ENCODE results near the gene OR51F1. TPM values are rescaled to one million over a fixed set of nuclear protein-coding genes. Genes with fewer than 3 reads are reported as not detected.
"Not testable (repeated sequence)": the region's sequence is repeated elsewhere in the genome, so short reads cannot be mapped to it uniquely, and the experiment has no call there.

OR51F1 gene
- polyA plus RNA-seq, 1 donor from 2014 or later = not detected

DNA sequence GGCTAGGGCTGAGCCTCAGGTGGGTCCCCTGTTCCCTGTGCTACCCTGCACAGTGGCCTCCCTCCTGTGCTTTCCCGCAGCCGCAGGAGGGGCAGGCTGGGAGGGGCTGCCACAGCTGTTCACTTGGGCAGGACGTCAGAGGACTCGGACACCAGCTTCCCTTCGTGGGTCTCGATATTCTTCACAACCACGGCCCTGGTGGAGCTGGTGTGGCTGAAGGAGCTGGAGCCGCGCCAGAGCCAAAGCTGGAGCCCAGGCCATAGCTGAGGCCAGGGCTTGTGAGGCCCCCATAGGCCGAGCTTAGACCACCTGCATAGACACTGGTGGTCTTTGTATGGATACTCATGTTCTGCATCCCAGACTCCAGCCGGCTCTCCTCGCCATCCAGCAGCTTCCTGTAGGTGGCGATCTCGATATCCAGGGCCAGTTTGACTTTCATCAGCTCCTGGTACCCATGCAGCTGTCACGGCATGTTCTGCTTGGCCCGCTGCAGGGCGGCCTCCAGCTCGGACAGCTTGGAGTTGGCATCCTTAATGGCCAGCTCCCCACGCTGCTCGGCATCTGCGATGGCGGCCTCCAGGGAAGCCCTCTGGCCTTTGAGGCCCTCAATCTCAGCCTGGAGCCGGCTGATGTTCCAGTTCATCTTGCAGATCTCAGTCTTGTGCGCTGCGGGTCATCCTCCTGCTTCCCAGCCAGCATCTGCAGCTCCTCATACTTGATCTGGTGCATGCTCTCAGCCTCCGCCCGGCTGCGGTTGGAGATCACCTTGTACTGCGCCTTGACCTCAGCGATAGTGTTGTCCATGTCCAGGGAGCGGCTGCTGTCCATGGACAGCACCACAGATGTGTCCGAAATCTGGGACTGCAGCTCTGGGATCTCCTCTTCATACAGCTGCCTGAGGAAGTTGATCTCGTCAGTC lies 46.9 kb downstream of the OR51F1 start:
- H3K9me3 Mint-ChIP-seq, H3K36me3 Mint-ChIP-seq, H3K27me3 Mint-ChIP-seq, H3K4me3 Mint-ChIP-seq, H3K4me1 Mint-ChIP-seq, H3K27ac Mint-ChIP-seq: not testable (repeated sequence)

Other genes with a start within 250 kb of the OR51F1 start
- not detected for gene OR52M1, start 224.7 kb downstream of the OR51F1 start, polyA plus RNA-seq
- gene OR52I2, start 188.2 kb downstream of the OR51F1 start, polyA plus RNA-seq = not detected
- not detected for gene OR52I1, start 175.9 kb downstream of the OR51F1 start, polyA plus RNA-seq
- 13.1 TPM for gene TRIM68, start 161.7 kb downstream of the OR51F1 start, polyA plus RNA-seq
- gene OR51D1, start 132.5 kb downstream of the OR51F1 start, polyA plus RNA-seq = not detected
- not detected for gene OR51E1, start 126.0 kb downstream of the OR51F1 start, polyA plus RNA-seq
- not detected for gene OR51E2, start 72.1 kb downstream of the OR51F1 start, polyA plus RNA-seq
- not detected for gene MMP26, start 65.2 kb downstream of the OR51F1 start, polyA plus RNA-seq
- gene OR52R1, start 34.4 kb upstream of the OR51F1 start, polyA plus RNA-seq = not detected
- not detected for gene OR51F2, start 51.4 kb upstream of the OR51F1 start, polyA plus RNA-seq
- not detected for gene OR51S1, start 79.3 kb upstream of the OR51F1 start, polyA plus RNA-seq
- not detected for gene OR51T1, start 112.0 kb upstream of the OR51F1 start, polyA plus RNA-seq
- gene OR51A7, start 133.8 kb upstream of the OR51F1 start, polyA plus RNA-seq = not detected
- not detected for gene OR51G2, start 149.4 kb upstream of the OR51F1 start, polyA plus RNA-seq
- not detected for gene OR51G1, start 154.4 kb upstream of the OR51F1 start, polyA plus RNA-seq
- not detected for gene OR51A4, start 177.7 kb upstream of the OR51F1 start, polyA plus RNA-seq
- gene OR51A2, start 185.8 kb upstream of the OR51F1 start, polyA plus RNA-seq = not detected
- not detected for gene OR51L1, start 224.9 kb upstream of the OR51F1 start, polyA plus RNA-seq